WTC11 (cell line): ENCODE measurements around the gene TAF4. TPM values are rescaled to one million over a fixed set of nuclear protein-coding genes. Genes with fewer than 3 reads are reported as not detected.

Source experiments
- ATAC-seq: fragments of 200-7000 bp; cut with Tn5 transposase; 2 replicates; pipeline ENCODE4 v1.10.0; 2021; ENCODE audit warnings: mild to moderate bottlenecking, moderate library complexity
- CTCF ChIA-PET: fragments of 300-600 bp; sonication (Branson Sonifier 250); formaldehyde crosslinking; loops from one replicate; lab custom pipeline; 2021; ENCODE audit warnings: antibody characterized with exemption; lab: Charles Lee
- POLR2A ChIA-PET: fragments of 350-600 bp; sonication (Branson Sonifier 250); formaldehyde crosslinking; loops from one replicate; lab custom pipeline; 2021; ENCODE audit warnings: antibody characterized with exemption; lab: Charles Lee
- DNase-seq: peaks from one replicate; pipeline ENCODE4 v3.0.0; 2021; ENCODE audit warnings: low spot score
- H3K27ac Mint-ChIP-seq: 2 replicates; pipeline ENCODE4 v1.8.0; 2021; ENCODE audit warnings: mixed read lengths
- H3K27me3 Mint-ChIP-seq: 2 replicates; pipeline ENCODE4 v1.8.0; 2021; ENCODE audit warnings: low read depth, mild to moderate bottlenecking, moderate library complexity, mixed read lengths
- H3K36me3 Mint-ChIP-seq: 2 replicates; pipeline ENCODE4 v1.8.0; 2021; ENCODE audit warnings: mixed read lengths
- H3K4me1 Mint-ChIP-seq: 2 replicates; pipeline ENCODE4 v1.8.0; 2022; ENCODE audit warnings: mixed read lengths
- H3K4me3 Mint-ChIP-seq: 2 replicates; pipeline ENCODE4 v1.8.0; 2021; ENCODE audit warnings: mild to moderate bottlenecking, moderate library complexity, mixed read lengths
- H3K9me3 Mint-ChIP-seq: 2 replicates; pipeline ENCODE4 v1.8.0; 2021; ENCODE audit warnings: mixed read lengths
- ARID4B ChIP-seq: sonication (generic); formaldehyde crosslinking; IDR thresholded peaks from 2 replicates; pipeline ENCODE4 v1.8.0; 2023; ENCODE audit warnings: missing genetic modification reagents, mild to moderate bottlenecking, borderline replicate concordance
- ATF1 ChIP-seq: sonication (generic); formaldehyde crosslinking; IDR thresholded peaks from 2 replicates; pipeline ENCODE4 v1.8.1; 2023; ENCODE audit warnings: mild to moderate bottlenecking, moderate library complexity, missing genetic modification reagents
- CBFB ChIP-seq: sonication (generic); formaldehyde crosslinking; IDR thresholded peaks from 2 replicates; pipeline ENCODE4 v1.8.1; 2022; ENCODE audit warnings: mild to moderate bottlenecking, low read depth, missing genetic modification reagents
- CREB1 ChIP-seq: sonication (generic); formaldehyde crosslinking; IDR thresholded peaks from 2 replicates; pipeline ENCODE4 v1.8.0; 2023; ENCODE audit warnings: mild to moderate bottlenecking, missing genetic modification reagents
- CREM ChIP-seq: sonication (generic); formaldehyde crosslinking; IDR thresholded peaks from 2 replicates; pipeline ENCODE4 v1.8.1; 2022; ENCODE audit warnings: mild to moderate bottlenecking, missing genetic modification reagents, moderate library complexity
- E2F1 ChIP-seq: sonication (generic); formaldehyde crosslinking; IDR thresholded peaks from 2 replicates; pipeline ENCODE4 v1.8.0; 2022; ENCODE audit warnings: mild to moderate bottlenecking, missing genetic modification reagents
- FOXP4 ChIP-seq: sonication (generic); formaldehyde crosslinking; IDR thresholded peaks from 2 replicates; pipeline ENCODE4 v1.8.0; 2022; ENCODE audit warnings: mild to moderate bottlenecking, missing genetic modification reagents
- IRF1 ChIP-seq: sonication (generic); formaldehyde crosslinking; IDR thresholded peaks from 2 replicates; pipeline ENCODE4 v1.8.0; 2023; ENCODE audit warnings: missing genetic modification reagents
- NR1H2 ChIP-seq: sonication (generic); formaldehyde crosslinking; IDR thresholded peaks from 2 replicates; pipeline ENCODE4 v1.9.0; 2021; ENCODE audit warnings: mild to moderate bottlenecking, moderate library complexity, missing genetic modification reagents
- TCF7 ChIP-seq: sonication (generic); formaldehyde crosslinking; IDR thresholded peaks from 2 replicates; pipeline ENCODE4 v1.8.0; 2022; ENCODE audit warnings: mild to moderate bottlenecking, low read depth, missing genetic modification reagents, moderate library complexity
- TEAD1 ChIP-seq: sonication (generic); formaldehyde crosslinking; IDR thresholded peaks from 2 replicates; pipeline ENCODE4 v1.8.0; 2022; ENCODE audit warnings: mild to moderate bottlenecking, missing genetic modification reagents
- TP53 ChIP-seq: sonication (generic); formaldehyde crosslinking; IDR thresholded peaks from 2 replicates; pipeline ENCODE4 v1.8.1; 2023; ENCODE audit warnings: mild to moderate bottlenecking, missing genetic modification reagents
- USF1 ChIP-seq: sonication (generic); formaldehyde crosslinking; IDR thresholded peaks from 2 replicates; pipeline ENCODE4 v1.8.0; 2022; ENCODE audit warnings: mild to moderate bottlenecking, missing genetic modification reagents
- ZNF219 ChIP-seq: sonication (generic); formaldehyde crosslinking; IDR thresholded peaks from 2 replicates; pipeline ENCODE4 v1.8.0; 2023; ENCODE audit warnings: missing genetic modification reagents, mild to moderate bottlenecking, borderline replicate concordance
- ZNF396 ChIP-seq: fragments of 250-450 bp; sonication (Bioruptor Pico); IDR thresholded peaks from 2 replicates; pipeline ENCODE4 v1.8.0; 2021; ENCODE audit warnings: mild to moderate bottlenecking, moderate library complexity, borderline replicate concordance
- ZNF416 ChIP-seq: fragments of 250-450 bp; sonication (Bioruptor Pico); IDR thresholded peaks from 2 replicates; pipeline ENCODE4 v1.9.0; 2021; ENCODE audit warnings: mild to moderate bottlenecking, inconsistent platforms
- ZNF423 ChIP-seq: fragments of 250-450 bp; sonication (Bioruptor Pico); IDR thresholded peaks from 2 replicates; pipeline ENCODE4 v2.1.2; 2022; ENCODE audit warnings: mild to moderate bottlenecking, moderate library complexity
- total RNA-seq: library from RNA; stranded (reverse); gene quantifications from 3 replicates; pipeline ENCODE4 v1.2.3, GENCODE V29; 2021

Gene TAF4
- total RNA-seq, 1 experiment from 2014 or later = 34.4 TPM

- TF ChIP-seq ARID4B (no peak), CREM (CRISPR knock-in tag) (no peak), CBFB (CRISPR knock-in tag) (no peak), E2F1 (CRISPR knock-in tag) (no peak), NR1H2 (CRISPR knock-in tag) (no peak), TCF7 (no peak), ZNF219 (no peak), IRF1 (CRISPR knock-in tag) (no peak), ZNF416 (CRISPR knock-in tag) (no peak), USF1 (CRISPR knock-in tag) (no peak), ATF1 (CRISPR knock-in tag) (no peak), ZNF396 (CRISPR knock-in tag) (no peak)
Observed at GRCh38 chr20:62061851-62062423, 3.7 kb downstream of the TAF4 start (continued).

- Mint-ChIP-seq H3K4me3 (no peak overlapping the region; the same call in 1 of the 2 replicates), H3K36me3 (peaks cover 20% of the 10 kb centered on the region), H3K4me1 (peaks cover 36% of the 10 kb centered on the region), H3K27ac (peak overlapping the region; percentile 79; the same call in 1 of the 2 replicates), H3K9me3 (no peaks in the 10 kb centered on the region), H3K27me3 (no peaks in the 10 kb centered on the region)
- TF ChIP-seq CREB1 (no peak), TP53 (CRISPR knock-in tag) (no peak), FOXP4 (CRISPR knock-in tag) (no peak), ZNF423 (no peak), TEAD1 (CRISPR knock-in tag) (no peak)
- DNase-seq = no peak
- ChIA-PET POLR2A (interaction anchor here (0.7 kb wide), 1 partner anchor 61 kb away, joined by 3 read pairs; no protein-coding TSS in a partner anchor), CTCF (interaction anchor here (0.6 kb wide), 1 partner anchor 51 kb away, joined by 3 read pairs; no protein-coding TSS in a partner anchor)
- no peak for ATAC-seq
Observed at GRCh38 chr20:62060631-62061541, 4.8 kb downstream of the TAF4 start.
